ENCODE data around the gene TMTC3.

- TF ChIP-seq CTCF (IDR thresholded peaks at IDR 0.05; ENCODE audit: borderline replicate concordance, extremely low read depth, low read length, poor library complexity, severe bottlenecking) (no peak), EZH2 (IDR thresholded peaks at IDR 0.05; ENCODE audit: borderline replicate concordance, low read depth, low read length, severe bottlenecking) (no peak)
Observed at GRCh38 chr12:88150063-88150462, 8.0 kb downstream of the TMTC3 start.

All from DND-41 (cell line).